ENCODE data around the gene ZNF784. TPM values are rescaled to one million over a fixed set of nuclear protein-coding genes. Genes with fewer than 3 reads are reported as not detected.
"Not testable (repeated sequence)": the region's sequence is repeated elsewhere in the genome, so short reads cannot be mapped to it uniquely, and the experiment has no call there.

ZNF784 gene
- total RNA-seq, 1 experiment from 2014 or later: 9.9 TPM

GRCh38 chr19:55578031-55578760 lies 46.2 kb downstream of the ZNF784 start (continued):
- TF ChIP-seq, protein P1, sequence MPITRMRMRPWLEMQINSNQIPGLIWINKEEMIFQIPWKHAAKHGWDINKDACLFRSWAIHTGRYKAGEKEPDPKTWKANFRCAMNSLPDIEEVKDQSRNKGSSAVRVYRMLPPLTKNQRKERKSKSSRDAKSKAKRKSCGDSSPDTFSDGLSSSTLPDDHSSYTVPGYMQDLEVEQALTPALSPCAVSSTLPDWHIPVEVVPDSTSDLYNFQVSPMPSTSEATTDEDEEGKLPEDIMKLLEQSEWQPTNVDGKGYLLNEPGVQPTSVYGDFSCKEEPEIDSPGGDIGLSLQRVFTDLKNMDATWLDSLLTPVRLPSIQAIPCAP (CRISPR knock-in tag; IDR thresholded peaks at IDR 0.05): no peak
- TF ChIP-seq, protein P2, sequence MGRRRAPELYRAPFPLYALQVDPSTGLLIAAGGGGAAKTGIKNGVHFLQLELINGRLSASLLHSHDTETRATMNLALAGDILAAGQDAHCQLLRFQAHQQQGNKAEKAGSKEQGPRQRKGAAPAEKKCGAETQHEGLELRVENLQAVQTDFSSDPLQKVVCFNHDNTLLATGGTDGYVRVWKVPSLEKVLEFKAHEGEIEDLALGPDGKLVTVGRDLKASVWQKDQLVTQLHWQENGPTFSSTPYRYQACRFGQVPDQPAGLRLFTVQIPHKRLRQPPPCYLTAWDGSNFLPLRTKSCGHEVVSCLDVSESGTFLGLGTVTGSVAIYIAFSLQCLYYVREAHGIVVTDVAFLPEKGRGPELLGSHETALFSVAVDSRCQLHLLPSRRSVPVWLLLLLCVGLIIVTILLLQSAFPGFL (CRISPR knock-in tag; IDR thresholded peaks at IDR 0.05; ENCODE audit: borderline replicate concordance): no peak
- TF ChIP-seq, protein P3, sequence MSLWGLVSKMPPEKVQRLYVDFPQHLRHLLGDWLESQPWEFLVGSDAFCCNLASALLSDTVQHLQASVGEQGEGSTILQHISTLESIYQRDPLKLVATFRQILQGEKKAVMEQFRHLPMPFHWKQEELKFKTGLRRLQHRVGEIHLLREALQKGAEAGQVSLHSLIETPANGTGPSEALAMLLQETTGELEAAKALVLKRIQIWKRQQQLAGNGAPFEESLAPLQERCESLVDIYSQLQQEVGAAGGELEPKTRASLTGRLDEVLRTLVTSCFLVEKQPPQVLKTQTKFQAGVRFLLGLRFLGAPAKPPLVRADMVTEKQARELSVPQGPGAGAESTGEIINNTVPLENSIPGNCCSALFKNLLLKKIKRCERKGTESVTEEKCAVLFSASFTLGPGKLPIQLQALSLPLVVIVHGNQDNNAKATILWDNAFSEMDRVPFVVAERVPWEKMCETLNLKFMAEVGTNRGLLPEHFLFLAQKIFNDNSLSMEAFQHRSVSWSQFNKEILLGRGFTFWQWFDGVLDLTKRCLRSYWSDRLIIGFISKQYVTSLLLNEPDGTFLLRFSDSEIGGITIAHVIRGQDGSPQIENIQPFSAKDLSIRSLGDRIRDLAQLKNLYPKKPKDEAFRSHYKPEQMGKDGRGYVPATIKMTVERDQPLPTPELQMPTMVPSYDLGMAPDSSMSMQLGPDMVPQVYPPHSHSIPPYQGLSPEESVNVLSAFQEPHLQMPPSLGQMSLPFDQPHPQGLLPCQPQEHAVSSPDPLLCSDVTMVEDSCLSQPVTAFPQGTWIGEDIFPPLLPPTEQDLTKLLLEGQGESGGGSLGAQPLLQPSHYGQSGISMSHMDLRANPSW (CRISPR knock-in tag; conservative IDR thresholded peaks at IDR 0.05; ENCODE audit: low read depth): no peak
- TF ChIP-seq SP1 (CRISPR knock-in tag; conservative IDR thresholded peaks at IDR 0.05) (no peak), ZNF532 (CRISPR knock-in tag; IDR thresholded peaks at IDR 0.05; ENCODE audit: borderline replicate concordance) (no peak)

DNA sequence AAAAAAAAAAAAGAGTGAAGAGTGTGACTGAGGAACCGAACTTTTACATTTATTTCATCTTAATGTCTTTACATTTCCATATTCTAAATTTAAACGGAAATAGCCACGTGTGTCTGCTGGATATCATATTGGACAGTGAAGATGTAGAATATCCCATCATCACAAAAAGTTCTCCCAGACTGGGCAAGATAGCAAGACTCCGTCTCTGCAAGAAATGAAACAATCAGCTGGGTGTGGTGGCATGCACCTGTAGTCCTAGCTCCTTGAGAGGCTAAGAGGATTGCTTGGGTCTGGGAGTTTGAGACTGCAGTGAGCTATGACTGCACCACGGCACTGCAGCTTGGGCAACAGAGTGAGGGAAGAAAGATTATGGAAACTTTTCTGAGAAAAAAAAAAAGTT lies 47.6 kb downstream of the ZNF784 start:
- no peak overlapping the region for H3K4me3 Mint-ChIP-seq
- no peaks in the 10 kb centered on the region; the same call in 1 of the 2 replicates for H3K27me3 Mint-ChIP-seq (ENCODE audit: low read depth)
- H3K36me3 Mint-ChIP-seq: peaks cover 13% of the 10 kb centered on the region
- H3K9me3 Mint-ChIP-seq: no peaks in the 10 kb centered on the region
- ChIA-PET POLR2A (no interaction called here), CTCF (no interaction called here)
- H3K4me1 Mint-ChIP-seq: peaks cover 5% of the 10 kb centered on the region
- no peak overlapping the region for H3K27ac Mint-ChIP-seq
- DNase-seq (ENCODE audit: low spot score) (no peak), ATAC-seq (no peak)
- TF ChIP-seq CDX4 (CRISPR knock-in tag; IDR thresholded peaks at IDR 0.05; ENCODE audit: borderline replicate concordance) (no peak), ZNF121 (CRISPR knock-in tag; IDR thresholded peaks at IDR 0.05) (peak; percentile 78)

DNA sequence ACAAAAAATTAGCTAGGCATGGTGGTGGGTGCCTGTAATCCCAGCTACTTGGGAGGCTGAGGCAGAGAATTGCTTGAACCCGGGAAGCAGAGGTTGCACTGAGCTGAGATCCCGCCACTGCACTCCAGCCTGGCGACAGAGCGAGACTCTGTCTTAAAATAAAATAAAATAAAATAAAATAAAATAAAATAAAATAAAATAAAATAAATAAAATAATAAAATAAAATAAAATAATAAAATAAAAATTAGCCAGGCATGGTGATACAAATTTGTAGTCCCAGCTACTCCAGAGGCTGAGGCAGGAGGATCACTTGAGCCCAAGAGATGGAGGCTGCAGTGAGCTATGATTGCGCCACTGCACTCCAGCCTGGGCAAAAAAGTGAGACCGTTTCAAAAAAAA lies 50.4 kb downstream of the ZNF784 start:
- not testable (repeated sequence) for H3K27ac Mint-ChIP-seq; H3K4me3 Mint-ChIP-seq; H3K9me3 Mint-ChIP-seq; DNase-seq (ENCODE audit: low spot score); H3K4me1 Mint-ChIP-seq; H3K27me3 Mint-ChIP-seq (ENCODE audit: low read depth); ATAC-seq
- POLR2A ChIA-PET: interaction anchor here (0.7 to 0.8 kb wide), 2 partner anchors 19 to 42 kb away, joined by 4 to 8 read pairs; no protein-coding TSS in a partner anchor
- peaks cover 13% of the 10 kb centered on the region for H3K36me3 Mint-ChIP-seq
- peak; percentile 98 for TF ChIP-seq HMGA2 (CRISPR knock-in tag; IDR thresholded peaks at IDR 0.05)
- CTCF ChIA-PET: interaction anchor here (0.6 to 1.2 kb wide), 5 partner anchors 16 to 136 kb away, joined by 3 read pairs; partner anchors contain the start of genes FIZ1 and ZNF784

Other genes with a start within 250 kb of the ZNF784 start
- gene TMEM190, start 247.7 kb downstream of the ZNF784 start, total RNA-seq (2021): 0.33 to 2.6 TPM (median 0.82 TPM) in 3 replicates
- gene TMEM238, start 240.3 kb downstream of the ZNF784 start, total RNA-seq (2021): 5.8 to 8.3 TPM (median 6.5 TPM) in 3 replicates
- 2,505 to 2,895 TPM (median 2,837 TPM) in 3 replicates for gene RPL28, start 238.6 kb downstream of the ZNF784 start, total RNA-seq (2021)
- gene UBE2S, start 216.8 kb downstream of the ZNF784 start, total RNA-seq (2021): 442 to 516 TPM (median 467 TPM) in 3 replicates
- 0.79 to 0.94 TPM (median 0.87 TPM) in 3 replicates for gene SHISA7, start 181.3 kb downstream of the ZNF784 start, total RNA-seq (2021)
- gene ISOC2, start 162.9 kb downstream of the ZNF784 start, total RNA-seq (2021): 96.3 to 96.6 TPM (median 96.4 TPM) in 3 replicates
- gene C19orf85, start 159.8 kb downstream of the ZNF784 start, total RNA-seq (2021): 2.1 to 2.5 TPM (median 2.2 TPM) in 3 replicates
- 14.0 to 23.6 TPM (median 17.8 TPM) in 3 replicates for gene ZNF628, start 147.9 kb downstream of the ZNF784 start, total RNA-seq (2021)
- gene NAT14, start 139.4 kb downstream of the ZNF784 start, total RNA-seq (2021): 71.9 to 87.7 TPM (median 74.8 TPM) in 3 replicates
- gene SSC5D, start 136.1 kb downstream of the ZNF784 start, total RNA-seq (2021): 1.8 to 2.9 TPM (median 2.5 TPM) in 3 replicates
- gene SBK2, start 87.4 kb downstream of the ZNF784 start, total RNA-seq (2021): 5.2 to 6.4 TPM (median 5.8 TPM) in 3 replicates
- gene SBK3, start 79.0 kb downstream of the ZNF784 start, total RNA-seq (2021): 0.90 to 1.3 TPM (median 1.1 TPM) in 3 replicates
- gene ZNF579, start 43.7 kb downstream of the ZNF784 start, total RNA-seq (2021): 29.7 to 30.4 TPM (median 30.0 TPM) in 3 replicates
- 20.1 to 22.7 TPM (median 20.6 TPM) in 3 replicates for gene FIZ1, start 25.0 kb downstream of the ZNF784 start, total RNA-seq (2021)
- 5.5 to 6.3 TPM (median 5.5 TPM) in 3 replicates for gene ZNF524, start 24.3 kb downstream of the ZNF784 start, total RNA-seq (2021)
- 18.5 to 21.7 TPM (median 19.0 TPM) in 3 replicates for gene ZNF865, start 18.9 kb downstream of the ZNF784 start, total RNA-seq (2021)
- 31.3 to 33.5 TPM (median 32.0 TPM) in 3 replicates for gene ZNF580, start 16.4 kb upstream of the ZNF784 start, total RNA-seq (2021)
- gene ZNF581, start 19.1 kb upstream of the ZNF784 start, total RNA-seq (2021): 94.6 to 100 TPM (median 99.5 TPM) in 3 replicates
- gene CCDC106, start 23.6 kb upstream of the ZNF784 start, total RNA-seq (2021): 21.1 to 24.8 TPM (median 24.8 TPM) in 3 replicates
- gene U2AF2, start 30.5 kb upstream of the ZNF784 start, total RNA-seq (2021): 249 to 302 TPM (median 249 TPM) in 3 replicates
- gene EPN1, start 50.7 kb upstream of the ZNF784 start, total RNA-seq (2021): 227 to 234 TPM (median 227 TPM) in 3 replicates
- not detected in 3 replicates for gene NLRP9, start 113.8 kb upstream of the ZNF784 start, total RNA-seq (2021)
- not detected in 3 replicates for gene RFPL4A, start 134.5 kb upstream of the ZNF784 start, total RNA-seq (2021)
- gene RFPL4AL1, start 144.6 kb upstream of the ZNF784 start, total RNA-seq (2021): not detected in 3 replicates
- not detected in 3 replicates for gene NLRP11, start 207.4 kb upstream of the ZNF784 start, total RNA-seq (2021)
- gene NLRP4, start 212.0 kb upstream of the ZNF784 start, total RNA-seq (2021): not detected in 3 replicates